Measurements from ENCODE around the gene NCOA3. TPM values are rescaled to one million over a fixed set of nuclear protein-coding genes. Genes with fewer than 3 reads are reported as not detected.
"Not testable (repeated sequence)": the region's sequence is repeated elsewhere in the genome, so short reads cannot be mapped to it uniquely, and the experiment has no call there.

Gene NCOA3
- total RNA-seq, 4 donors from 2014 or later: 45.1 to 77.8 (median 56.3) TPM

DNA sequence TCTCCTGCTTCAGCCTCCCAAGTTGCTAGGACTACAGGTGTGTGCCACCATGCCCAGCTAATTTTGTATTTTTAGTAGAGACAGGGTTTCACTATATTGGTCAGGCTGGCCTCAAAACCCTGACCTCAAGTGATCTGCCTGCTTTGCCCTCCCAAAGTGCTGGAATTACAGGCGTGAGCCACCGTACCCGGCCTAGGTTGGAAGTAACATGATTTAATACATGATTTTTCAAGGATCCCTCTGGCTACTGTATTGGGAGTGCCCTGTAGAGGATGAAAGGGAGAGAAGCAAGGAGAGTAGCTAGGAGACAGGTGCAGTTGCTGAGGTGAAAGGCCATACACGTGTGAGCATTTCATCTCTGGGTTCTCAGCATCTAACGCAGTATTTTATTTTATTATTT lies 2.6 kb upstream of the NCOA3 start:
- 100% methylated on average over 5 of the region's 5 CpGs for WGBS
- peak in 1 of 2 donors; percentile 2 for DNase-seq (ENCODE audit: low spot score in 2 of 2)
- TF ChIP-seq, protein P1, sequence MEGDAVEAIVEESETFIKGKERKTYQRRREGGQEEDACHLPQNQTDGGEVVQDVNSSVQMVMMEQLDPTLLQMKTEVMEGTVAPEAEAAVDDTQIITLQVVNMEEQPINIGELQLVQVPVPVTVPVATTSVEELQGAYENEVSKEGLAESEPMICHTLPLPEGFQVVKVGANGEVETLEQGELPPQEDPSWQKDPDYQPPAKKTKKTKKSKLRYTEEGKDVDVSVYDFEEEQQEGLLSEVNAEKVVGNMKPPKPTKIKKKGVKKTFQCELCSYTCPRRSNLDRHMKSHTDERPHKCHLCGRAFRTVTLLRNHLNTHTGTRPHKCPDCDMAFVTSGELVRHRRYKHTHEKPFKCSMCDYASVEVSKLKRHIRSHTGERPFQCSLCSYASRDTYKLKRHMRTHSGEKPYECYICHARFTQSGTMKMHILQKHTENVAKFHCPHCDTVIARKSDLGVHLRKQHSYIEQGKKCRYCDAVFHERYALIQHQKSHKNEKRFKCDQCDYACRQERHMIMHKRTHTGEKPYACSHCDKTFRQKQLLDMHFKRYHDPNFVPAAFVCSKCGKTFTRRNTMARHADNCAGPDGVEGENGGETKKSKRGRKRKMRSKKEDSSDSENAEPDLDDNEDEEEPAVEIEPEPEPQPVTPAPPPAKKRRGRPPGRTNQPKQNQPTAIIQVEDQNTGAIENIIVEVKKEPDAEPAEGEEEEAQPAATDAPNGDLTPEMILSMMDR (IDR thresholded peaks at IDR 0.05): no peak
- TF ChIP-seq EP300 (IDR thresholded peaks at IDR 0.05) (no peak), POLR2A (IDR thresholded peaks at IDR 0.05) (no peak), POLR2AphosphoS5 (IDR thresholded peaks at IDR 0.05) (no peak)
- H3K4me3 ChIP-seq: no peak overlapping the region
- no peaks in the 10 kb centered on the region for H3K36me3 ChIP-seq
- H3K9me3 ChIP-seq: no peaks in the 10 kb centered on the region
- H3K4me1 ChIP-seq: peaks cover 23% of the 10 kb centered on the region
- H3K27me3 ChIP-seq: no peaks in the 10 kb centered on the region
- no peak overlapping the region for H3K27ac ChIP-seq

DNA sequence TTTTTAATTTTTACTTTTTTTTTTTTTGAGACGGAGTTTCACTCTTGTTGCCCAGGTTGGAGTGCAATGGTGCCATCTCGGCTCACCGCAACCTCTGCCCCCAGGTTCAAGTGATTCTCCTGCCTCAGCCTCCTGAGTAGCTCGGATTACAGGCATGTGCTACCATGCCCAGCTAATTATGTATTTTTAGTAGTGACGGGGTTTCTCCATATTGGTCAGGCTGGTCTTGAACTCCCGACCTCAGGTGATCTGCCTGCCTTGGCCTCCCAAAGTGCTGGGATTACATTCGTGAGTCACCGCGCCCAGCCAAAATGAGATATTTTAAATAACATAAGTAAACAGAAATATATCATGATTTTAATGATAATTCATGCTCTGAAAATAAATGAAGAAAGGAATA lies 1.6 kb upstream of the NCOA3 start:
- H3K27ac ChIP-seq; DNase-seq (ENCODE audit: low spot score in 2 of 2); H3K4me3 ChIP-seq; H3K36me3 ChIP-seq; H3K27me3 ChIP-seq; H3K9me3 ChIP-seq: not testable (repeated sequence)
- 92% methylated on average over 9 of the region's 9 CpGs for WGBS
- H3K4me1 ChIP-seq: peaks cover 19% of the 10 kb centered on the region

DNA sequence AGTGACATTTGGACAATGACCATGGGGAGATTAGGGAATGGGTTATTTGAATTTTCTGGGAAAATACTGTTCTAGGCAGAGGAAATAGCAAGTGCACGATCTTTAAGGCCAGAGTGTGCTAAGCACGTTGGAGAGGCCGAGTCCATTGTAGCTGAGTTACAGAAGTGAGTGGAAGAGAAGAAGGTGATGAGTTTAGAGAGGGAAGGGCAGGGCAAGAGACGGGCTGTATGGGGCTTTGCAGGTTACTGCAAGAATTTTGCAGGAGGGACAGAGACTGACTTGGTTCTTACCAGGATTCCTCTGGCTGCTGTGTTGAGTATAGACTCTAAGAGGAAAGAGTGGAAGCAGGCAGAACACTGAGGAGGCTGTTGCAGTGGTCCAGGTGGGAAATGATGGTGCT lies 1.1 kb upstream of the NCOA3 start:
- Histone ChIP-seq H3K4me3 (no peak overlapping the region), H3K9me3 (no peaks in the 10 kb centered on the region), H3K27ac (peak overlapping the region; percentile 94), H3K4me1 (peaks cover 19% of the 10 kb centered on the region), H3K27me3 (no peaks in the 10 kb centered on the region), H3K36me3 (no peaks in the 10 kb centered on the region)
- peak; percentile 19 to 29 for DNase-seq (ENCODE audit: low spot score in 2 of 2)
- whole genome bisulfite sequencing: 58% methylated on average over 4 of the region's 4 CpGs
- TF ChIP-seq, protein P1 (IDR thresholded peaks at IDR 0.05): no peak
- TF ChIP-seq EP300 (IDR thresholded peaks at IDR 0.05) (no peak), POLR2A (IDR thresholded peaks at IDR 0.05) (no peak), POLR2AphosphoS5 (IDR thresholded peaks at IDR 0.05) (no peak)

DNA sequence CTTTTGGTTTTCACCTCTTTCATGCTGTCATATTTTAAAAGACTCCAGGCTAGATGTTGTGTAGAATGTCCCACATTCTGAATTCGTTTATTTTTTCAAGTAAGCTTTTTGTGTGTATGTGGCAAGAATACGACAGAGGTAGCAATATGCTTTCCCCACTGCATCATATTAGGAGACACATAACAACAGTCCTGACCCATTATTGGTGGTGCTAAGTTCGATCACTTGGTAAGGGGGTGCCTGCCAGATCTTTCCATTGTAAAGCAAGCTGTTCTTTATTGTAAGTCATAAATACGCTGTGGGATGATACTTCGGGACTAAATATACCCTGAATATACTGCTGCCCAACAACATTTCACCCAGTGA lies 588 bp upstream of the NCOA3 start:
- TF ChIP-seq EP300 (IDR thresholded peaks at IDR 0.05) (no peak), POLR2A (IDR thresholded peaks at IDR 0.05) (no peak), POLR2AphosphoS5 (IDR thresholded peaks at IDR 0.05) (no peak)
- TF ChIP-seq, protein P1 (IDR thresholded peaks at IDR 0.05): no peak
- Histone ChIP-seq H3K27ac (peak overlapping the region; percentile 94), H3K36me3 (no peaks in the 10 kb centered on the region), H3K27me3 (no peaks in the 10 kb centered on the region), H3K4me3 (peak overlapping the region; percentile 98), H3K9me3 (no peaks in the 10 kb centered on the region), H3K4me1 (peaks cover 23% of the 10 kb centered on the region)
- peak in 1 of 2 donors; percentile 13 for DNase-seq (ENCODE audit: low spot score in 2 of 2)
- 13% methylated on average over 5 of the region's 5 CpGs for WGBS

DNA sequence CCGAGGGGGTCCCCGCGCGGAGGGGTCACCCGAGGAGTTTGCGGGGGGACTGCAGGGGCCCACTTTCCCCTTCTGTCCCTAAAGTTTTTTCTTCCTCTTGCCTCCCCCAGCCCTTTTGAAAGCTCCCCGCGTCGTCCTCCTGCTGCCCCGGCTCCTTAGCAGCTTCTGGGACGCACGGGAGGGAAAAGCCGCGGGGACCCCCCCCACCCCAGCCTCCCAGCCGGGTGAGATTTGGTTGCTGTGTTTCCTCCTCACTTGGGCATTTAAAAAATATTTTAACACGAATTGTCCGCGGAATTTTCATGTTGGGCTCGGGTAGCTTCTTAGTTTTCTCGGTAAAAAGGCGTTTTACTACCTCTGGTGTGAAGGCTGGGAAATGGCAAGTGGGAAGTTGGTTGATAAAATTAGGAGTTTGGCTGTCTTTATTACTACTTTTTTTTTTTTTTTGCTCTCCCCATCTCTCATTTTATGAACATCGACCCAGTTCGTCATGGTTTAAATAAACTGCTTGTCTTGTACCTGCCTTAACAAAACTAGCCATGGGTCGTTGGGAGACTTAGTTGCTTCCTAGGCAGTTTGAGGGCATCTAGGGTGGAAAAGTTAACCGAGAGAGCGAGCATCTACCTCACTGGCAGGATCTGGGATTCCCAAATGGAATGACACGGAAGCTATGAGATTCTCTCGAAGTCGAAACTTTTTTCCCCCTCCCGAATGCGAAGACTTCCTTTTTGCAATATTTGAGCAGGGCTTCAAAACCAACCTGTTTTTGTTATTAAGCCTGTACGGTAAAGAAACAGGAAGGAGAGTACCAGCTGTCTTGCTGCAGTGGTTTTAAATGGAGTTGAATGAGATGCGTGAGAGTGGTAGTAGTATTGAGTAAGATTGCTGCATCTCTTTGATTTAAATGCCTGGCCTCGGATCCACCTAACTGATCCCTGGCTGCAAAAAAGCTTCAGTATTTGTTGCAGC lies 868 bp downstream of the NCOA3 start:
- H3K36me3 ChIP-seq: no peaks in the 10 kb centered on the region
- peaks cover 31% of the 10 kb centered on the region for H3K4me1 ChIP-seq
- H3K27me3 ChIP-seq: no peaks in the 10 kb centered on the region
- under 1% methylated on average over 31 of the region's 34 CpGs for WGBS
- H3K27ac ChIP-seq: peak overlapping the region; percentile 94
- no peaks in the 10 kb centered on the region for H3K9me3 ChIP-seq
- peak in 1 of 2 donors; percentile 60 for DNase-seq (ENCODE audit: low spot score in 2 of 2)
- TF ChIP-seq, protein P1 (IDR thresholded peaks at IDR 0.05): no peak
- TF ChIP-seq POLR2A (IDR thresholded peaks at IDR 0.05) (no peak), POLR2AphosphoS5 (IDR thresholded peaks at IDR 0.05) (no peak)
- peak overlapping the region; percentile 98 for H3K4me3 ChIP-seq
